AML-193 (cell line): ENCODE measurements around the gene WHAMM.
"Not testable (repeated sequence)": the region's sequence is repeated elsewhere in the genome, so short reads cannot be mapped to it uniquely, and the experiment has no call there.

Experiments
- DNase-seq, 2 experiments: peaks; one replicate each; lab custom pipeline; 2025; lab: John Stamatoyannopoulos, UW

WHAMM gene

DNA sequence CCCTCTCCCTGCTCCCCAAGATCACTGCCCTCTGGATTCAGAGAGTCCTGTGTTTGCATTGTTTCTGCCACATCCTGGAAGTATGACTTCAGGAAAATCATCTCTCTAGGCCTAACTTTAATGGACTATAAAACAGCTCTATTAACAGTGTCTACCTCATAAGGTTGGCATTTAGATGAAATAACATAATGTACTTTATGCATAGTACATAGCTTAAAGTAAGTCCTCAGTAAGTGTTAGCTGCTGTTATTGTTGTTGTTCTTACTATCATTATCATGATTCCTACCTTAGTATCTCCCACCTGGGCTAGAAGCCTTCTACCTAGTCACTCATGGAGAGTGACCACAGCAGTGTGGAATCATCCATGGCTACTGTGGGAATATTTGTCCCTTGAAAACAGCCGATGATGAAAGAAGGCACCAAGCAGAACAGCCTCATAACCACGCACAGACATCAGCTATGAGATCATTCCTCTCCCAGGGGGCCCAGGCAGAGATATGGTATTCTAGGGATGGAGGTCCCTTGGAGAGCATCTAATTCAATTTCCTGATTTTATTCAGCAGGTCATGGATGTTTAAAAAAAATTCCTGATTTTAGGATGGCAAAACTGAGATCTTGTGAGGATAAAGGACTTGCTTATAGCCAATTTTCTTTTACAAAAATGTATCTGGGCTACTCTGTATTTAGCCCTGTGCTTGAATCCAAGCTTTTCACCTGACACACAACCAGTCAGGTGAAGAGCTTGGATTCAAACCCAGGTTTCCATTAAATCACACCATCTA lies 5.4 kb upstream of the WHAMM start:
- DNase-seq, result no peak

GRCh38 chr15:82804575-82804949 lies 4.9 kb upstream of the WHAMM start:
- no peak for DNase-seq

GRCh38 chr15:82805994-82806406 lies 3.4 kb upstream of the WHAMM start, which contains the start of gene FSD2:
Gene FSD2, minus strand, starts transcription at chr15:82806069. Its CDS starts 18,679 bp downstream, at chr15:82787390.
- DNase-seq, result no peak

DNA sequence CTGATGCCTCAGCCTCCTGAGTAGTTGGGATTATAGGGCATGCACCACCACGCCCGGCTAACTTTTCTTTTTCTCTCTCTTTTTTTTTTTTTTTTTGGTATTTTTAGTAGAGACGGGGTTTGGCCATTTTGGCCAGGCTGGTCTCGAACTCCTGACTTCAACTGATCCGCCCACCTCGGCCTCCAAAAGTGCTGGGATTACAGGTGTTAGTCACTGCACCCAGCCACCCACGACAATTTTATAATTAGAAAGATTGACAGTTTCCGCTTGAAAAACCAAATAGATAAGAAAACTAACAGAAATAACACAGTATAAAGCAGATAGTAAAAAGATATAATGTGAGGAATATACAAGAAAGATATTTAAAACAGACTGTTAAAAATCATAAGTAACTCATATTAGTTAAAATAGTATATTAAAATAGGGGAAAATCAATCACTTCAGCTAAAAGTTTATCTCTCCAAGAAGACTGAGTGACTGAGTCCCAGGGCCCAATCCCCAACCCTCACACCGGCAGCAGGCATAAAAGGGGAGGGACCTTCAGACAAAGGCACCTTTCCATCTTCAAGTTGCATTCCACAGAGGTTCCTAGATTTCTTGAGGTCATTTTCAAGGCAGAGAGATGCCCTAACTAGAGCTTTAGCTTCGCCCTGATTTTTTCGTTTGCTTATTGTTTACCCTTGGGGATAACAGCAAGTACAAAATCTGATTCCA lies 1.4 kb upstream of the WHAMM start:
- no peak for DNase-seq

DNA sequence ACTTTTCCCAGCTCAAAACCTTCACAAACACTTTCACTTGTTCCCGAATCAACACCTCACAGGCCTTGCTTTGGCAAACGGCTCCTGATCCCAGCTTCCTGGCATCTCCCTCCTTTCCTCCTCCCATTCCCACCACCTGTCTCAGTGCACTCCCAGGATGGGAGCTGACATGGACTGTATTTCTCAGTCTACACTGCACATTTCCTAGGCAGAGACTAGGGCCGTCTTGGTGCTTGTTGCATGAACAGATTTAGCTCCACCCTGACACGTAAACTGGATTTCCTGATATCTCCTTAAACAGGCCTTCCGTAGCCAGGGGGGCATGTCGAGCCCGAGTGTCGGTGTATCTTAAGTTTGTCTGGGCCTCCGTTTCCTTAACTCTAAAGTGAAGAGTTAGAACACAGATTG lies 790 bp upstream of the WHAMM start:
- DNase-seq, result no peak

- DNase-seq, result peak; percentile 30 to 48
Observed at GRCh38 chr15:82810061-82810889, 847 bp downstream of the WHAMM start.

DNA sequence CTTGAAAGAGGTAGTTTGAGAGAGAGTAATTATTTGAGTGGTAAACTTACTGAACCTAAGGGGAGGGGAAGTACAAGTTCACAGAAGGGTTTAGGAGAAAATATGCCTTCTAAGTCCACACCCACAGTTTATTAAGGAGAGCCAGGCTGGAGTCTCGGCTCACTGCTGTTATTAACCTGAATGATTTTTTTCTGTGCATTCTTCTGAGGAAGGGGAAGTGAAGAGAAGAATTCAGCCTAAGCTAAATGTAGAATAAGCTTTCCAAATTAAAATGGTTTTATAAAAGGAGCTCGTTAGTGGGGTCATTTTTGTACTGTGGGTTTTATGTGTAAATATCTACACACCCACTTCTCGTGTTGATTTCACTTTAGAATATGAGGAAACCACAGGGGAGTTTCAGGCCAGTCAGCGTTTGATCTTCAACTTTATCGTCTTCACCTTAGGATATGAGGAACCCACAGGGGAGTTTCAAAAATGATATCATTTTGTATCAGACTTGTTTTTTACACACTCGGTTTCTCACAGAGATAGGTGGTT lies 1.5 kb downstream of the WHAMM start:
- DNase-seq, result peak in 1 of 2 experiments; percentile 23

DNA sequence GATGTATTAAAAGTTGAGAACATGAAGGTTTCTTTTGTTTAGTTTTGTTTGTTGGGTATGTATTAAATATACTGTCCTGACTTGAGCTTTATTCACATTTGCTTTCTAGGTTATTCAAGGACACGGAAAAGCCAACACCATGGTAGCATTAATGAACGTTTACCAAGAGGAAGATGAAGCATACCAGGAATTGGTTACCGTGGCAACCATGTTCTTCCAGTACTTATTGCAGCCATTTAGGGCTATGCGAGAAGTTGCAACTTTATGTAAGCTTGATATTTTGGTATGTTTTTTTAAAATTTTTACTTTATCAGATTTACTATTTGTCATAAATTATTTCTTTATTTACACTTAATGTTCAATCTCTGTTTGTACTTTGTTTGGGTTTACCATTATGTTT lies 3.6 kb downstream of the WHAMM start:
- no peak for DNase-seq

DNA sequence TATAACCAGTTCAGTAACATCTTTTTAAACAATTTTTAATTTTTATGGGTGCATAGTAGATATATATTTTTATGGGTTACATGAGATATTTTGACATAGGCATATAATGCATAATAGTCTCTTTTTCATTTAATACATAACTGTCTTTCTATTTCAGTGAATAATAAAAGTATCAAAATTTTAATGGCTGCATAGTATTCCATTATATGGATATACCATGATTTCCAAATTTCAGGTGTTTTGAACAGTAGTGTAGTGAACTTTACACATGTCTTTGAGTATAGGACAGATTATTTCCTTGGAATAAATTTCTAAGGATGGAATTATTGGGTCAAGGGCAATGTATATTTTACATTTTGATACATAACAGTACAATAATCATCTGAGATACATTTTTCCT lies 10.7 kb downstream of the WHAMM start:
- DNase-seq, result no peak

DNA sequence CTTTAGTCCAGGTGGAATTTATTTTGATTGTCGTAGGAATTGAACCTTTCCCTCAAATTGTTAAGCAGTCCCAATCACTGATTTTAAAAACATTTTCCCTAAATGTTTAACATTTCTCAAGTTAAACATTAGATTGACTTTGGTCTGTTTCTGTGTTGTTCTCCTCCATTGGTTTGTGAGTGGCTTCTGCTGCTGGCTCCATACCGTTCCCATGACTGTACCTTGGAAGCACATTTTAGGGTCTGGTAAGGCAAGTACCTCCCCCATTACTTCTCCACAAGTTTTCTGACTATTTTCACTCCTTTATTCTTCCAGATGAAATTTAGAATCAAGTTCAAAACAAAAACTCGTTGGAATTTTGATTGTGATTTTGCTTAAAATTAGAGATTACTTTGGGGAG lies 12.0 kb downstream of the WHAMM start:
- not testable (repeated sequence) for DNase-seq

GRCh38 chr15:82821851-82822250 lies 12.4 kb downstream of the WHAMM start:
- DNase-seq, result not testable (repeated sequence)

- DNase-seq, result no peak
Observed at GRCh38 chr15:82823049-82823448, 13.6 kb downstream of the WHAMM start.

DNA sequence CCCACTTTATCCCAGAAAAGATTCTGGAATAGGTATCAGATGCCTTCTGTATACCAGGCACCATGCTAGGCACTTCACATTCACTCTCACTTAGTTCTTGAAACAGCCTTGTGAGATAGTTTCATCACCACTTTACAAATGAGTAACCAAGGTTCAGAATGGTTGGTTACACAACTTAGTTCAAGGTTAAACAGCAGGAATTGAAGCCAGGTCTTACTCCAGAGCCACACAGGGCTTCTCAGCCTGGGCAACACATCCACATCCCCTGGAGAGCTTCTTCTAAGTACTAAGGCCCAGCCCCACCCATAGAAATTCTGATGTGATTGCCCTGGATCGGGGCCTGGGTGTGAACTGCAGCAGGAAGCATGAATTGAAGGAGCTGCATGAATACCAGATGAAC lies 18.6 kb downstream of the WHAMM start:
- no peak for DNase-seq

DNA sequence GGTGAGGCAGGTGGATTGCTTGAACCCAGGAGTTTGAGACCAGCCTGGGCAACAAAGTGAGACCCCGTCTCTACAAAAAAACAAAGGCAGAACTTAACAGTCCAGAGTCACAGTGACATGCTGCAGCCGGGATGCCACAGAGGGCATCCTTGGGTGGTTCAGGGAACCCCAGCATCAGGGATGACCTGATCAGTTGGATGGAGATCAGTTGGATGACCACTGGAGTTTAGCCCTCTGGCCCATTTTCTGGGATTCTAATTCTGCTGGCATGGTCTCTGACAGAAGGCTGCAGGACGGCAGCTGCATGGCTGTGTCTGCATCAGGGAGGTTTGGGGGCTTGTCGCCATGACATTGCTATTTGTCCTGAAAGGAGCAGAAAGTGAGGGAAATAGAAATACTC lies 19.8 kb downstream of the WHAMM start:
- DNase-seq, result no peak

- DNase-seq, result no peak
Observed at GRCh38 chr15:82830427-82831173, 21.2 kb downstream of the WHAMM start.

DNA sequence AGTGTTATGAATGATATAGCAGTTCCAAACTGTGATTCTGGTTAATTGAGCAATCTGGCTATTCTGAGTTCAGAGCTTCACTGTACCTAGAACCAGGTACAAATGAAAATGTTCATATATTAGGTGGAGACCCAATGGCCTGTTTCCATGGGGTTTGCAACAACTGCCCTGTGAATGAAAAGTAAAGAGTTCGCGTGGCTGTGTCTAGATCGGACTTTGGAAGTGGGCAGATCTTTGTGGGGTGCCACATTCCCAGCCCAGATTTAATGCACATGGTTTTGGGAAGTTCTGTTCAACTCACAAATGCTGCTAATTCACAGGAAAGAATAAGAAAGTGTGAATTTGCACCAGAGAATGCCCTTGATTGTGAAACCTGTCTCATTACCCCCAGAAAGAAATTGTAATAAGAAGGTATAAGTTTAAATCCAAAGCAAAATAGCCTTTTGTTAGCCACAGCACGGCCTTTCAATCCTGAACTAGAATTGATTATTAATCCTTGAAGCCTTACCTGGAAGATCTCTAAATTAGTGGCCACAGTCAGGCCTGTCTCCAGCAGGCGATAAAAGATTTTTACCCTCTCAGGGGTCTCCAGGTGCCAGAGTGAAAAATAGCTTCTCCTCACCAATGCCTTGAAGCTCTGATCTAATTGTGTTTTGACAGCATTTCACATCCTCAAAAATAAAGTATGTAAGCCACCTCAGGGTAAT lies 22.6 kb downstream of the WHAMM start:
- no peak for DNase-seq

GRCh38 chr15:82832601-82833361 lies 23.4 kb downstream of the WHAMM start:
- peak; percentile 72 to 84 for DNase-seq

DNA sequence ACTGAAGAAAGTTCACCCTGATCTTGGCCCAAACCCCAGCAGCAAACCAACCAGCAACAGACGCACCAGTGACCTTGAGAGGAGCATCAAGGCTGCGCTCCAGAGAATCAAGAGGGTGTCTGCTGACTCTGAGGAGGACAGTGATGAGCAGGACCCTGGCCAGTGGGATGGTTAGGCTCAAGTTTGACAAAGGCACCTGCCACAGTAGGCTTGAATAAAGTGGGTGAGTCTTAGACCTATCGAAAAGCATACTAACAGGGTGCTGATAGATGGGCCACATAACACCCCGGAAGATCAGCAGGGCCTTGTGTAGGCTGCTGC lies 23.9 kb downstream of the WHAMM start:
- no peak for DNase-seq

DNA sequence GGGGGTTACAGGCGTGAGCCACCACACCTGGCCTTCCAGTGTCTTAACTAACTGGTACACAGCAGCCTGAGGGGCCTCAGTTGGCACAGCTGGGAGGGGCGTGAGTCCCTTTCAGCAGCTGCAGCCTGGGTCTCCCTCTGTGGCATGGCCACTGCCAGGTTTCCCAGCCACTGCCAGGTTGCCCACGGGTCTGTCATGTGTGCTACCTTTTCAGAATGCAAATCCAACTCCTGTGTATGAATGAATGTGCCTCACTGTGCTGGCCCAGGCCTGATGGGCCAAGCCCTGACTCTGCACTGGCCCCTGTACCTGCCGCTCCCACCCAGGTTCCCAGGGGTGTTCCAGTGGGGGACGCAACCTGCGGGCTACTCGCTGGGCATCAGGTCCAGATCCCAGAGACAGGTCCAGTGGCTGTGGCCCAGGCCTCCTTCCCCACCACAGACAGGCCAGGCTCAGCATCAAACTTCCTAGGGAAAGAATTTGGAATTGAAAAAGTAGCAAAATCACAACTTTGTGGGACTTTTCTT lies 26.0 kb downstream of the WHAMM start:
- DNase-seq, result no peak

DNA sequence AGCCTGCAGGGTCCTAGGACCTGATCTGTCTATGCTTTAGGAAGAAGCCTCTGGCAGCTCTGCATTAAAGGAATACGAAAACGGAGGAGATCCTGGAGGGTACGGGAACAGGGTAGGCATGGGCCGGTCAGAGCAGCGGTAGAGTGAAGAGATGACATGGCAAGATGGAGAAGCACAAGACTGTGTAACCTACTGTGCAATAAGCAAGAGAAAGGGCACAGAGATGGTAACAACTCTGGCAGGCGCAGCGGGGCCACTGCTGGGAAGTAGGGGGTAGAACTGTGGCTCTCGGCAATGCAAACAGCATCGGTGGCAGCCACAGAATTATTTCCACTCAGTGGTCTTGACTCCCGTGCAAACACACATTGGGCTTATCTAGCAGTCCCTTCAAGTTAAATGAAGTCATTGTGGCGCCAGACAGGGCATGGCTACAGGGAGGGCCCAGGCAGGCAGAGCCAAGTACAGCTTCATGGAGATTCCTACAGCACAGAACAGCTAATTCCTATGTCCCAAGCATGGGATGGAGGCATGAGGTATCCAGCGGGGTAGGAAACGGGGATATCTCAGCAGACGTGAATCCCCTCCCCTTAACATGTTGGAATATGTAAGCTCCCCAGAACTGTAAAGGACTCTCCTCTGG lies 28.8 kb downstream of the WHAMM start:
- no peak for DNase-seq
